ENCODE measurements around the gene MREG.

The MREG gene

DNA sequence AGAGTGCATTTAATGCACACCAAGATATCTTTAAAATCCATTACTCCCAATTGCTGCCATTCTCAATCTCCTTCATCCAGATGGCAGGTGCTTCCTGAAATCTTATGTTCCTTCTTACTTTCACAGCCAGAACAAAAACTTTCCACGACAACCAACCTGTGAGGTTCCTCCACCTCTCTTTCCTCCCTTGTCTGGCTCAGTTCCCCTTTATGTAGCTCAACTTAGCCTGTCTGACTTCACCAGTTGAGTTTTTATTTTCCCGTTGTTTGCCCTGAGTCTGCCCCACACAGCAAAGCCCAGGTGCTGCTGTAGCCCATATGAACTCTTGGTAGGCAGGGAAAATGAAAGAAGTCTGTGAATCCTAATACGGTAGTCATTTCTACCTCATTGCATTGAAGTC is 112.5 kb downstream of the MREG start:
- DNase-seq (ENCODE audit: low read depth), result peak; percentile 30
- TF ChIP-seq MYC (IDR thresholded peaks at IDR 0.05; ENCODE audit: low read depth, low read length), result no peak
- TF ChIP-seq POLR2A (IDR thresholded peaks at IDR 0.05; ENCODE audit: extremely low read depth, insufficient read length), result no peak
- TF ChIP-seq MAX (IDR thresholded peaks at IDR 0.05; ENCODE audit: low read depth, low read length), result no peak
- TF ChIP-seq CTCF (IDR thresholded peaks at IDR 0.05; ENCODE audit: low read depth, low read length), result no peak
- no peak overlapping the region for H3K4me3 ChIP-seq (ENCODE audit: low read depth, low read length)

DNA sequence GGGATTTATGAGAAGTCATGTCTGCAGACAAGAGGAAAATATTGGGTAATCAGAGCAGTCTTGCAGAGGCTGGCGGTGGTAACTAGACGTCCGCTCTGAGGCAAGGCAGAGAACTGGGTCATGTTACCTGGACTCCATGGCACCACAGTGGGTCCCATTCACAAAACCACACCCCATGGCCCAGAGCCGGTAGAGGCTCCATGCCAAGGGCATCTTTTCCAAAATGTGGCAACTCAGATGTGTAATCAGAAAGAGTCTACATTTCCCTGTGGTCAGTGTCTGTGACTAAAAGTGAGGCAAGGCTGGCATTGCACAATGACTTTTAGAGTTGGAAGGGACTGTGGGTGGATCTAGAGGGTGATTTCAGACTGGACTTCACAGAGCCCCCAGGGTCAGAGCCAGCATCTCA is 113.1 kb downstream of the MREG start:
- TF ChIP-seq CTCF (IDR thresholded peaks at IDR 0.05; ENCODE audit: low read depth, low read length) (no peak), MAX (IDR thresholded peaks at IDR 0.05; ENCODE audit: low read depth, low read length) (peak; percentile 11; the same call in 1 of the 2 replicates)
- no peak overlapping the region for H3K4me3 ChIP-seq (ENCODE audit: low read depth, low read length)
- DNase-seq (ENCODE audit: low read depth), result peak; percentile 72

GRCh38 chr2:215899141-215900074 is 113.9 kb downstream of the MREG start:
- TF ChIP-seq CTCF (IDR thresholded peaks at IDR 0.05; ENCODE audit: low read depth, low read length), result no peak
- no peak for TF ChIP-seq POLR2A (IDR thresholded peaks at IDR 0.05; ENCODE audit: extremely low read depth, insufficient read length)
- TF ChIP-seq MYC (IDR thresholded peaks at IDR 0.05; ENCODE audit: low read depth, low read length), result no peak
- no peak for TF ChIP-seq MAX (IDR thresholded peaks at IDR 0.05; ENCODE audit: low read depth, low read length)
- no peak overlapping the region for H3K4me3 ChIP-seq (ENCODE audit: low read depth, low read length)
- no peak for DNase-seq (ENCODE audit: low read depth)

DNA sequence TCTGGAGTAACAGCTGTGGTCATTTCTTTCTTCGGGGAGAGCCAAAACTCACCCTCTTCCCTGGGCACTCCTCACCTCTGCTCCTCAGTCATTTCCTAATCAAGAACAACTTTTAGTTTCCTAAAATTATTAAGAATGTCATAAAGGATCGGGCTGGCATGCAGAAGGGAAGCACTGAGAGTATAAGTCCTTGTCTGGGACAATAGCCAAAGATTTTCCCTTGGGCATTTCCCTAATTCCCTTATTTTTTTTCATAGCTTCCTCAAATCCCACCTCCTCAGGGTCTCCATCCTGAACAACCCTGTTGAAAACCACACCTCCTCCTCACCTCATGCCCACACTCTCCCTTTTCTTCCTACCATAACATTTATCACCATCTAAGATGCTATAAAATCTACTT is 115.0 kb downstream of the MREG start:
- H3K4me3 ChIP-seq (ENCODE audit: low read depth, low read length), result no peak overlapping the region
- TF ChIP-seq CTCF (IDR thresholded peaks at IDR 0.05; ENCODE audit: low read depth, low read length), result no peak
- TF ChIP-seq MYC (IDR thresholded peaks at IDR 0.05; ENCODE audit: low read depth, low read length), result no peak
- no peak for TF ChIP-seq MAX (IDR thresholded peaks at IDR 0.05; ENCODE audit: low read depth, low read length)
- no peak for TF ChIP-seq POLR2A (IDR thresholded peaks at IDR 0.05; ENCODE audit: extremely low read depth, insufficient read length)
- DNase-seq (ENCODE audit: low read depth), result no peak

DNA sequence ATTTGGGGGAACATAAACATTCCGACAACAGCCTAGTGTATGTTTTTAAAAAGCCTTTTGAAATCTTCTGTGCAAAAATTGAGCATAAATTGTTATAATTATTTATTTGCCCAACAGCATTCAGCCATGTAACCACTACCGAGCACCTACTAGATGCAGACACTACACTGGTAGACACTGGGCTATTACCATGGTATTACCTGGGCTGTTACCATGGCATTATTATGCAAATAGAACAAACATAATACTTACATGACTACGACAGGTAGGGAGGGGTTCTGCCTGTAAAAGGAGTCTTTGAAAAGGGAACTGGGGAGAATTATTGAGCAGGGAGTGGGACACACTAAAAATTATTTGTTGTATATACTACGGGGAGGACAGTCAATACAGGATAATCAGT is 116.4 kb downstream of the MREG start:
- no peak for DNase-seq (ENCODE audit: low read depth)
- H3K4me3 ChIP-seq (ENCODE audit: low read depth, low read length), result no peak overlapping the region
- TF ChIP-seq CTCF (IDR thresholded peaks at IDR 0.05; ENCODE audit: low read depth, low read length), result no peak
- no peak for TF ChIP-seq MYC (IDR thresholded peaks at IDR 0.05; ENCODE audit: low read depth, low read length)
- no peak for TF ChIP-seq POLR2A (IDR thresholded peaks at IDR 0.05; ENCODE audit: extremely low read depth, insufficient read length)
- no peak for TF ChIP-seq MAX (IDR thresholded peaks at IDR 0.05; ENCODE audit: low read depth, low read length)

Data from NB4 (cell line).